HepG2 (cell line): ENCODE measurements around the gene EIF2B1. TPM values are rescaled to one million over a fixed set of nuclear protein-coding genes. Genes with fewer than 3 reads are reported as not detected.

Experiments
- CEBPB ChIP-seq: IDR thresholded peaks from 2 replicates; pipeline ENCODE4 v1.6.1; 2011; ENCODE audit warnings: low read depth, low read length, improper control_type of control experiment, borderline replicate concordance
- CEBPG ChIP-seq: IDR thresholded peaks from 2 replicates; pipeline ENCODE4 v1.6.1; 2016
- E2F2 ChIP-seq: sonication (generic); formaldehyde crosslinking; IDR thresholded peaks from 2 replicates; pipeline ENCODE4 v1.4.0; 2020; ENCODE audit warnings: missing genetic modification reagents, borderline replicate concordance
- ETV5 ChIP-seq: IDR thresholded peaks from 2 replicates; pipeline ENCODE4 v1.6.1; 2018; ENCODE audit warnings: missing biosample characterization, missing genetic modification reagents, inconsistent platforms, borderline replicate concordance
- FOXA3 ChIP-seq: IDR thresholded peaks from 2 replicates; pipeline ENCODE4 v1.6.1; 2016; ENCODE audit warnings: missing genetic modification reagents, missing compliant biosample characterization
- FOXP1 ChIP-seq, 2 experiments: fragments of 450-650 bp in 1 of 2; IDR thresholded peaks; 2 replicates each; pipeline ENCODE4 v1.6.1; 2017 to 2018; ENCODE audit warnings: antibody characterized with exemption in 1 of 2
- GATAD2A ChIP-seq: IDR thresholded peaks from 2 replicates; pipeline ENCODE4 v1.6.1; 2016
- HBP1 ChIP-seq: IDR thresholded peaks from 2 replicates; pipeline ENCODE4 v1.6.1; 2016; ENCODE audit warnings: low read depth, control low read depth
- HDAC1 ChIP-seq: sonication (generic); formaldehyde crosslinking; IDR thresholded peaks from 2 replicates; pipeline ENCODE4 v1.5.1; 2020; ENCODE audit warnings: mild to moderate bottlenecking, missing genetic modification reagents
- HMG20B ChIP-seq: conservative IDR thresholded peaks from 2 replicates; pipeline ENCODE4 v1.6.1; 2016; ENCODE audit warnings: missing genetic modification reagents, missing compliant biosample characterization
- ISL2 ChIP-seq: sonication (generic); formaldehyde crosslinking; IDR thresholded peaks from 2 replicates; pipeline ENCODE4 v1.5.0; 2020; ENCODE audit warnings: missing genetic modification reagents
- KAT2B ChIP-seq: fragments of 150-350 bp; IDR thresholded peaks from 2 replicates; pipeline ENCODE4 v1.6.1; 2014; ENCODE audit warnings: low read depth, low read length, borderline replicate concordance
- KLF15 ChIP-seq: sonication (generic); formaldehyde crosslinking; IDR thresholded peaks from 2 replicates; pipeline ENCODE4 v1.8.1; 2023; ENCODE audit warnings: borderline replicate concordance, mild to moderate bottlenecking, inconsistent platforms, missing genetic modification reagents, mixed read lengths
- MED13 ChIP-seq: sonication (generic); formaldehyde crosslinking; IDR thresholded peaks from 2 replicates; pipeline ENCODE4 v1.5.0; 2020; ENCODE audit warnings: missing genetic modification reagents
- NR2F1 ChIP-seq, 2 experiments: fragments of 450-650 bp in 1 of 2; formaldehyde crosslinking in 1 of 2; IDR thresholded peaks; 2 replicates each; pipeline versions ENCODE4 v1.5.0 to v1.6.1; 2016 to 2020; ENCODE audit warnings: mild to moderate bottlenecking in 1 of 2, missing compliant biosample characterization in 1 of 2, missing genetic modification reagents in 1 of 2, moderate library complexity in 1 of 2
- RXRA ChIP-seq: sonication (generic); formaldehyde crosslinking; IDR thresholded peaks from 2 replicates; pipeline ENCODE4 v1.5.1; 2020; ENCODE audit warnings: missing genetic modification reagents
- SKI ChIP-seq: fragments of 450-650 bp; IDR thresholded peaks from one replicate; pipeline ENCODE4 v1.6.1; 2018; ENCODE audit warnings: mild to moderate bottlenecking; ENCODE audit not compliant: partially characterized antibody
- SMAD9 ChIP-seq: sonication (generic); formaldehyde crosslinking; IDR thresholded peaks from 2 replicates; pipeline ENCODE4 v1.5.1; 2020; ENCODE audit warnings: mild to moderate bottlenecking, missing genetic modification reagents
- SMARCC2 ChIP-seq: fragments of 450-650 bp; IDR thresholded peaks from 2 replicates; pipeline ENCODE4 v1.6.1; 2017; ENCODE audit warnings: antibody characterized with exemption, mild to moderate bottlenecking
- SPEN ChIP-seq: sonication (generic); formaldehyde crosslinking; IDR thresholded peaks from 2 replicates; pipeline ENCODE4 v1.5.1; 2020; ENCODE audit warnings: low read depth, mild to moderate bottlenecking, missing genetic modification reagents
- SRF ChIP-seq: IDR thresholded peaks from 2 replicates; pipeline ENCODE4 v1.6.1; 2011; ENCODE audit warnings: mild to moderate bottlenecking, low read depth, low read length, moderate library complexity
- SRSF1 ChIP-seq: fragments of 200-400 bp; formaldehyde crosslinking; optimal IDR thresholded peaks from 2 replicates; pipeline ENCODE3; 2017; ENCODE audit warnings: mild to moderate bottlenecking, low read depth, low read length, moderate library complexity
- SYNCRIP ChIP-seq: fragments of 200-400 bp; formaldehyde crosslinking; IDR thresholded peaks from 2 replicates; pipeline ENCODE4 v1.6.1; 2018; ENCODE audit warnings: mild to moderate bottlenecking, low read depth, low read length; ENCODE audit not compliant: insufficient read depth
- TCF7 ChIP-seq: sonication (generic); IDR thresholded peaks from 2 replicates; pipeline ENCODE4 v1.6.1; 2016; ENCODE audit warnings: antibody characterized with exemption, low read depth
- TP53 ChIP-seq: sonication (generic); formaldehyde crosslinking; conservative IDR thresholded peaks from 2 replicates; pipeline ENCODE4 v1.4.0; 2020; ENCODE audit warnings: missing genetic modification reagents
- TRAFD1 ChIP-seq: sonication (generic); formaldehyde crosslinking; IDR thresholded peaks from 2 replicates; pipeline ENCODE4 v1.5.1; 2020; ENCODE audit warnings: missing genetic modification reagents, mild to moderate bottlenecking, borderline replicate concordance
- ZNF124 ChIP-seq: sonication (generic); formaldehyde crosslinking; IDR thresholded peaks from 2 replicates; pipeline ENCODE4 v1.4.0; 2020; ENCODE audit warnings: missing genetic modification reagents
- ZNF343 ChIP-seq: sonication (generic); formaldehyde crosslinking; IDR thresholded peaks from 2 replicates; pipeline ENCODE4 v1.4.0; 2020; ENCODE audit warnings: mild to moderate bottlenecking, missing genetic modification reagents
- ZSCAN21 ChIP-seq: sonication (generic); formaldehyde crosslinking; IDR thresholded peaks from 2 replicates; pipeline ENCODE4 v1.8.0; 2022; ENCODE audit warnings: mild to moderate bottlenecking, missing genetic modification reagents, moderate library complexity, borderline replicate concordance
- polyA plus RNA-seq, 8 experiments: library from polyadenylated mRNA; depleted of rRNA in 3 of 8; stranded (reverse) in 7 of 8; unstranded in 1 of 8; fragments of >200 nt; fragmentation: Illumina TruSeq in 4 of 8; extraction: Trizol in 4 of 8; gene quantifications; 2 replicates each; pipeline versions ENCODE4 v1.2.1 to v1.2.3, GENCODE V29; 2011 to 2016; ENCODE audit warnings: low read depth in 4 of 8, missing spikeins in 1 of 8, mixed read lengths in 1 of 8; ENCODE audit not compliant: insufficient read depth in 1 of 8
- total RNA-seq, 5 experiments: library from RNA; depleted of rRNA; stranded (reverse); fragments of >200 nt; fragmentation: Illumina TruSeq; extraction: Trizol; gene quantifications; 2 replicates each; pipeline ENCODE4 v1.2.3, GENCODE V29; 2016; ENCODE audit warnings: low read depth in 1 of 5

The EIF2B1 gene
- total and polyA plus RNA-seq, 2 of the 13 experiments (the other 11 are each of a cell fraction or from before 2014, with no cell fraction given), result 18.7 to 37.4 TPM

- peak; percentile 63 to 92 for TF ChIP-seq NR2F1 (CRISPR knock-in tag; IDR thresholded peaks at IDR 0.05)
- TF ChIP-seq HBP1 (CRISPR knock-in tag), result peak; percentile 46; the same call in 1 of the 2 replicates
- no peak for TF ChIP-seq SYNCRIP
- TF ChIP-seq SRSF1, result no peak
- no peak for TF ChIP-seq SPEN (CRISPR knock-in tag)
- 0 out of 2 replicates have a peak, but pooled peaks have one; percentile 29 for TF ChIP-seq ISL2 (CRISPR knock-in tag)
- no peak for TF ChIP-seq FOXP1 (IDR thresholded peaks at IDR 0.05)
- peak; percentile 70 for TF ChIP-seq FOXP1 (CRISPR knock-in tag; IDR thresholded peaks at IDR 0.05)
- TF ChIP-seq CEBPG, result peak; percentile 87
- no peak for TF ChIP-seq SRF
- no peak for TF ChIP-seq KLF15 (CRISPR knock-in tag)
- TF ChIP-seq SMARCC2, result no peak
- TF ChIP-seq HMG20B (CRISPR knock-in tag), result peak; percentile 70; the same call in 1 of the 2 replicates
- TF ChIP-seq ZNF124 (CRISPR knock-in tag), result peak; percentile 80; the same call in 1 of the 2 replicates
- peak; percentile 89 for TF ChIP-seq CEBPB
- TF ChIP-seq TCF7, result 0 out of 2 replicates have a peak, but pooled peaks have one; percentile 32
- peak; percentile 97; the same call in 1 of the 2 replicates for TF ChIP-seq RXRA
- TF ChIP-seq SKI, result peak; percentile 71
- TF ChIP-seq GATAD2A, result peak; percentile 93
- TF ChIP-seq KAT2B, result no peak
- peak; percentile 26; the same call in 1 of the 2 replicates for TF ChIP-seq ETV5
- no peak for TF ChIP-seq MED13 (CRISPR knock-in tag)
- TF ChIP-seq ZNF343 (CRISPR knock-in tag), result no peak
- TF ChIP-seq FOXA3 (CRISPR knock-in tag), result peak; percentile 77
- no peak for TF ChIP-seq ZSCAN21 (CRISPR knock-in tag)
- TF ChIP-seq SMAD9 (CRISPR knock-in tag), result no peak
- no peak for TF ChIP-seq TP53
- no peak for TF ChIP-seq TRAFD1
- TF ChIP-seq HDAC1, result peak; percentile 61
- TF ChIP-seq E2F2, result no peak
These were observed 37.8 kb downstream of the EIF2B1 start (continued) for GRCh38 chr12:123595729-123596128.
